ENCODE measurements around the gene TMEM91.

- TF ChIP-seq CTCF (conservative IDR thresholded peaks at IDR 0.05; ENCODE audit: low read length) (no peak), EZH2phosphoT487 (IDR thresholded peaks at IDR 0.05; ENCODE audit: borderline replicate concordance) (no peak)
Observed at GRCh38 chr19:41352279-41352608, 24.1 kb upstream of the TMEM91 start.

Data from Loucy (cell line).